ENCODE data around the gene GDPD5. TPM values are rescaled to one million over a fixed set of nuclear protein-coding genes. Genes with fewer than 3 reads are reported as not detected.

The GDPD5 gene
- polyA plus RNA-seq, 1 experiment: 1.4 TPM

- Histone ChIP-seq H3K27ac (ENCODE audit: low read depth, low read length) (peak overlapping the region; percentile 90), H3K4me3 (ENCODE audit: low read depth, low read length) (peak overlapping the region; percentile 99), H3K9me3 (ENCODE audit: control insufficient read depth, insufficient read depth, low read length) (no peaks in the 10 kb centered on the region), H3K27me3 (ENCODE audit: control insufficient read depth, insufficient read depth, low read length) (peaks cover 7% of the 10 kb centered on the region)
- ChIA-PET CTCF (interaction anchor here (0.5 to 3.2 kb wide), 5 partner anchors 8 to 121 kb away, joined by 4 to 11 read pairs (median 6); no protein-coding TSS in a partner anchor), POLR2A (interaction anchor here (0.8 to 0.9 kb wide), 2 partner anchors 27 to 70 kb away, joined by 3 to 5 read pairs; no protein-coding TSS in a partner anchor)
- TF ChIP-seq CTCF (IDR thresholded peaks at IDR 0.05; ENCODE audit: low read depth, low read length): no peak
- no peak for DNase-seq (ENCODE audit: low read depth, low spot score)
Observed at GRCh38 chr11:75400146-75400865, 125.4 kb downstream of the GDPD5 start.

- no peak; the same call in 1 of the 2 replicates for TF ChIP-seq CTCF (IDR thresholded peaks at IDR 0.05; ENCODE audit: low read depth, low read length)
- POLR2A ChIA-PET: interaction anchor here (0.8 kb wide), 1 partner anchor 69 kb away, joined by 5 read pairs; no protein-coding TSS in a partner anchor
- H3K4me3 ChIP-seq (ENCODE audit: low read depth, low read length): peak within 1 kb of the TSS; percentile 99
- peak; percentile 79 for DNase-seq (ENCODE audit: low read depth, low spot score)
- no peaks in the 10 kb centered on the region for H3K9me3 ChIP-seq (ENCODE audit: control insufficient read depth, insufficient read depth, low read length)
- peaks cover 7% of the 10 kb centered on the region for H3K27me3 ChIP-seq (ENCODE audit: control insufficient read depth, insufficient read depth, low read length)
- CTCF ChIA-PET: interaction anchor here (0.5 to 3.2 kb wide), 3 partner anchors 9 to 120 kb away, joined by 4 to 11 read pairs (median 4); no protein-coding TSS in a partner anchor
- peak within 1 kb of the TSS; percentile 90 for H3K27ac ChIP-seq (ENCODE audit: low read depth, low read length)
Observed at GRCh38 chr11:75399344-75400145, 126.2 kb downstream of the GDPD5 start, which contains the start of gene RPS3. RPS3 (plus strand) TSS chr11:75399518; CDS start chr11:75399548, 30 bp downstream.

DNA sequence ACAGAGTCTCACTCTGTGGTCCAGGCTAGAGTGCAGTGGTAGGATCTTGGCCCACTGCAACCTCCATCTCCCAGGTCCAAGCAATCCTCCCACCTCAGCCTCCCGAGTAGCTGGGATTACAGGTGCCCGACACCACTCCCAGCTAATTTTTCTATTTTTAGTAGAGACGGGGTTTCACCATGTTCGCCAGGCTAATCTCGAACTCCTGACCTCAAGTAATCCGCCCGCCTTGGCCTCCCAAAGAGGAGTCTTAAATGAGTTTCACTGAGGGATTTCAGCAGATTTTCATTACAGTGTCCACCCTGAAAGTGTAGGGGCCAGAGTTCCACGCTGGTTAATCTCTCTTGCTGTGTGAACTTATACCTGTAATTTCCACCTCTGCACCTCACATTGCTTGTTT is 126.8 kb downstream of the GDPD5 start:
- Histone ChIP-seq H3K4me3 (ENCODE audit: low read depth, low read length) (no peak overlapping the region), H3K27ac (ENCODE audit: low read depth, low read length) (no peak overlapping the region), H3K9me3 (ENCODE audit: control insufficient read depth, insufficient read depth, low read length) (no peaks in the 10 kb centered on the region), H3K27me3 (ENCODE audit: control insufficient read depth, insufficient read depth, low read length) (peaks cover 7% of the 10 kb centered on the region)
- no peak for DNase-seq (ENCODE audit: low read depth, low spot score)
- TF ChIP-seq CTCF (IDR thresholded peaks at IDR 0.05; ENCODE audit: low read depth, low read length): no peak
- ChIA-PET CTCF (interaction anchor here (3.2 kb wide), 1 partner anchor 9 kb away, joined by 11 read pairs; no protein-coding TSS in a partner anchor), POLR2A (no interaction called here)

GRCh38 chr11:75394085-75394840 is 131.5 kb downstream of the GDPD5 start:
- Histone ChIP-seq H3K4me3 (ENCODE audit: low read depth, low read length) (no peak overlapping the region), H3K9me3 (ENCODE audit: control insufficient read depth, insufficient read depth, low read length) (no peaks in the 10 kb centered on the region), H3K27ac (ENCODE audit: low read depth, low read length) (no peak overlapping the region), H3K27me3 (ENCODE audit: control insufficient read depth, insufficient read depth, low read length) (peaks cover 16% of the 10 kb centered on the region)
- TF ChIP-seq CTCF (IDR thresholded peaks at IDR 0.05; ENCODE audit: low read depth, low read length): no peak
- POLR2A ChIA-PET: interaction anchor here (0.7 kb wide), 1 partner anchor 64 kb away, joined by 3 read pairs; no protein-coding TSS in a partner anchor
- no peak for DNase-seq (ENCODE audit: low read depth, low spot score)
- CTCF ChIA-PET: interaction anchor here (0.6 to 1.9 kb wide), 5 partner anchors 9 to 1968 kb away, joined by 3 to 11 read pairs (median 3); no protein-coding TSS in a partner anchor
